ENCODE data around the gene AKR1C4.

- TF ChIP-seq CTCF (IDR thresholded peaks at IDR 0.05) (no peak), RAD21 (conservative IDR thresholded peaks at IDR 0.05 in 1 of 2, IDR thresholded peaks at IDR 0.05 in 1 of 2) (no peak), MAX (IDR thresholded peaks at IDR 0.05) (no peak), USF2 (IDR thresholded peaks at IDR 0.05) (no peak), CEBPB (IDR thresholded peaks at IDR 0.05) (no peak), NR3C1 (IDR thresholded peaks at IDR 0.05) (no peak), TP53 (CRISPR knock-in tag; IDR thresholded peaks at IDR 0.05) (no peak), REST (IDR thresholded peaks at IDR 0.05) (no peak), POLR2A (IDR thresholded peaks at IDR 0.05; ENCODE audit: low read length) (no peak), EP300 (IDR thresholded peaks at IDR 0.05) (no peak), SMC3 (IDR thresholded peaks at IDR 0.05) (no peak), FOSB (CRISPR knock-in tag; IDR thresholded peaks at IDR 0.05) (no peak)
Observed at GRCh38 chr10:5159126-5159525, 37.5 kb upstream of the AKR1C4 start.
